AG09319 (cell line): ENCODE data around the gene ZNF646.

ENCODE experiments used
- DNase-seq: peaks from one replicate; pipeline ENCODE4 v3.0.0-alpha.2; 2010; ENCODE audit warnings: low read depth; ENCODE audit errors: extremely low read depth
- CTCF ChIP-seq: IDR thresholded peaks from 2 replicates; pipeline ENCODE4 v1.5.1; 2011; ENCODE audit warnings: low read depth, mild to moderate bottlenecking, inconsistent platforms, low read length, moderate library complexity

ZNF646 gene

GRCh38 chr16:31087481-31087880 is 13.3 kb downstream of the ZNF646 start:
- no peak for TF ChIP-seq CTCF
- DNase-seq = no peak

GRCh38 chr16:31087971-31088370 is 13.7 kb downstream of the ZNF646 start:
- DNase-seq = no peak
- no peak for TF ChIP-seq CTCF

GRCh38 chr16:31088459-31089183 is 14.4 kb downstream of the ZNF646 start, which contains the start of gene PRSS53:
TSS of gene PRSS53 (minus strand) at chr16:31088943. CDS start at chr16:31088809, 134 bp downstream.
- no peak for TF ChIP-seq CTCF
- DNase-seq = no peak

GRCh38 chr16:31089199-31089598 is 15.0 kb downstream of the ZNF646 start:
- TF ChIP-seq CTCF = no peak
- DNase-seq = no peak

GRCh38 chr16:31090540-31090939 is 16.3 kb downstream of the ZNF646 start:
- TF ChIP-seq CTCF = no peak
- no peak for DNase-seq

GRCh38 chr16:31092330-31092729 is 18.1 kb downstream of the ZNF646 start:
- no peak for DNase-seq
- no peak for TF ChIP-seq CTCF

- no peak for DNase-seq
- no peak for TF ChIP-seq CTCF
Observed at GRCh38 chr16:31093132-31093703, 19.0 kb downstream of the ZNF646 start.
